Activated gamma-delta T cell (primary cell): ENCODE results near the gene KCTD6.
A peak's percentile ranks its signal among the peaks of the same experiment; 100 is the strongest.

Source experiments
- DNase-seq: peaks from one replicate; lab custom pipeline; 2025; lab: John Stamatoyannopoulos, UW
- total RNA-seq, 2 donors: gene quantifications; one replicate each; lab custom pipeline; 2026; lab: John Stamatoyannopoulos, UW

Gene KCTD6
- total RNA-seq: 13.2 to 16.9 reads per million in 2 donors

GRCh38 chr3:58491506-58492402 lies at the start of gene KCTD6:
Gene KCTD6, plus strand, starts transcription at chr3:58492096. Its CDS starts 6,660 bp downstream, at chr3:58498756.
- peak; percentile 79 for DNase-seq

GRCh38 chr3:58452176-58452575 lies 39.7 kb upstream of the KCTD6 start:
- DNase-seq: no peak

DNA sequence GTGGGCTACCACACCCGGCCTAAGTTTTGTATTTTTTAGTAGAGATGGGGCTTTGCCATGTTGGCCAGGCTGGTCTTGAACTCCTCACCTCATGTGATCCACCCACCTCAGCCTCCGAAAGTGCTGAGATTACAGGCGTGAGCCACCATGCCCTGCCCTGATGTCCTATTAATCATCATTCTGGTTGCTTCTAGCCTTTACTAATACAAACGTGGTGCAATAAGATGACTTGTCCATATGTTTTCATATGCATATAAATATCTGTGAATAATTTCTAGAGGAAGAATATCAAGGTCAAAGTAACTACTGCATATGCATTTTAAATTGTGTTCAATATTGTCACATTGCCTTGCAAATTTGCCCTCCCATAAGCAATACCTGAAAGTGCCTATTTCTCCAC lies 32.7 kb upstream of the KCTD6 start:
- no peak for DNase-seq

GRCh38 chr3:58462829-58463180 lies 29.1 kb upstream of the KCTD6 start:
- DNase-seq: no peak

- DNase-seq: peak; percentile 7
These were observed 28.5 kb upstream of the KCTD6 start for GRCh38 chr3:58463181-58463941.

DNA sequence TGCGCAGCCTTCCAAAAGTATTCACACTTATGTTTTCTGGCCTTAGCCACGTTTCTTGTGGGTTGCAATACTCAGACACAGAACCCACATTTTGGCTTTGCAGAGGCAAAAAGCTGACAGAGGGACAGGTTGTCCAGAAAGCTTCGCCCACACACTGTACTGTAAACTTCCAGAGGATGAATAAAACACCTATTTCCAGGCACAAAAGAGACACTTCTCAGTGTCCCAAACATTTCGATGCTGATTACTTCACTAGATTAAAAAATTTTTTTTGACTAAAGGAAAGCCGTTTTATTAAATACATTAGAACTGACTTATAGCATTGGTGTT lies 28.0 kb upstream of the KCTD6 start:
- no peak for DNase-seq

GRCh38 chr3:58464866-58465265 lies 27.0 kb upstream of the KCTD6 start:
- no peak for DNase-seq

- no peak for DNase-seq
These were observed 24.9 kb upstream of the KCTD6 start for GRCh38 chr3:58466899-58467563.

DNA sequence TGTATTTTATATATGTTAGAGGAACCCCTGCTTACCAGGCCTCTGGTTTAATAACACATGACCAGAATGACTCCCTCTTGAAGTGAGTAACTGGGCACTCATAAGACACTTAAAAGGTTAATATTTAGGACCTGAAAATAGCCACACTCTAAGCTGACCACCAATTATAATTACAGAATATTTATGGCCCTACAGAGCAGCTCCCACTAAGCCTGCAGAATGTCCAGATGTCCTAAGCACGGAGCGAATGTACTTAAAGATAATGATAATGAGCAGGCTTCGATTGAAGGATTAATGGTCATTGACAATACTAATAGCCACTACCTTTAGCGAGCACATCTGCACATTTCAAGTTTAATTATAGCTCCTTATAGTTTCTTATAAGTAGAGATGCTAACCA lies 22.8 kb upstream of the KCTD6 start:
- DNase-seq: no peak

- no peak for DNase-seq
These were observed 21.4 kb upstream of the KCTD6 start for GRCh38 chr3:58470363-58471024.

DNA sequence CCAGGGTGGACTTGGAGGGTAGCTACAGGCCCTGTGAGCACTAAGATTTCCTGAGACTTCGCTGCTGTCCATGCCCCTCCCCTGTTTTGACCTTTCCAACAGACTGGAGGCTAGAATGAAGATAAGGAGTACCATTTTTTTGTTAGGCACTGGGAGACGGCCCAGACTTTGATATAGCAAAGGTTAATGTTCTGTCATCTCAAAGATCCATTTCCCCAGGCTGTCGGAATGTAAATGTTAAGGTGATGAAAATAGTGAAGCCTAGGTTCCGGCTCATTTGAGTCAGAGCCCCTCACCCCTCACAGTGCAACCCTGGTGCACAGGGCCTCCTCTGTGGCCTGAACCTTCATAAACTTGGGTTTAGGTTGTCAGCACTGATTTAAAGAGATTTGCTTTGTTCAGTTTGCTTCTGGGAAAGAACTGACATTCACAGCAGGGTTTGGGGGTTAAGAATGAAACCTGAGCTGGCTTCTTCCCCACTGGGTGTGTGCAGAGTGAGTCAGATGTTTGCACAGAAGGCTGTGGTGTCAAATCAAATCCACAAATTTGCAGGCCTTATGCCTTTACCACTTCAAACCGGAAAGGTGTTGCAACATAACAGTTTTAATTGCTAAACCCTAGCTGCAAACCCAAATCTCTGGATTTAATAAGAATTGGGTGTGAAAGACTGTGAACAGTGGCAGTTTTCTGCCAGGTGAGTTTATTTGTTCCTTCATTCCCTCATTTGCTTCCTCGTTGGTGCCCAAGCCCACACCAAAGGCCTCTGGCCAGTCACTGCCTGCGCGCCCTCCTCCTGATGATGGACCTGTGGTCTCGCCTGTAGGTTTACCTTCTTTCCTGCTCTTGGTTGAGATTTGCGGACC lies 20.6 kb upstream of the KCTD6 start:
- DNase-seq: no peak

DNA sequence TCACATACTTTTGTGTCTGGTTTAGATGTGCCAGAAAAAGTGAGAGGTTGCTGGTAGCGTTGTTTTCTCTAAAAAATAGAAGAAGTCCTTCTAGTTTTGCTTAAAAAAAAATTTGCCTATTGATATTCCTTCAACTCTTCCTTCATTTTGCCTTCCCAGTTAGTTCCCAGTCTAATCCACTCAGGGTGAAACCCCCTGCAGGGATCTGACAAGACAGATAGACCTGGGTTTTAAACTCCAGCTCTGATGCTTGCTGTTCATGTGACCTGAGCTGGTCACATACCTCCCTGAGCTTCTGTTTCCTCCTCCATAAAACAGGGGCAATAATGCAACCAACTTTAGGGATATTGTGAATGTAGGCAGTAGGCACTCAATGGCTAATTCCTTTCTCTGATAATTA lies 18.6 kb upstream of the KCTD6 start:
- no peak for DNase-seq

GRCh38 chr3:58474348-58474911 lies 17.5 kb upstream of the KCTD6 start:
- DNase-seq: no peak

GRCh38 chr3:58474967-58475578 lies 16.8 kb upstream of the KCTD6 start:
- DNase-seq: no peak

DNA sequence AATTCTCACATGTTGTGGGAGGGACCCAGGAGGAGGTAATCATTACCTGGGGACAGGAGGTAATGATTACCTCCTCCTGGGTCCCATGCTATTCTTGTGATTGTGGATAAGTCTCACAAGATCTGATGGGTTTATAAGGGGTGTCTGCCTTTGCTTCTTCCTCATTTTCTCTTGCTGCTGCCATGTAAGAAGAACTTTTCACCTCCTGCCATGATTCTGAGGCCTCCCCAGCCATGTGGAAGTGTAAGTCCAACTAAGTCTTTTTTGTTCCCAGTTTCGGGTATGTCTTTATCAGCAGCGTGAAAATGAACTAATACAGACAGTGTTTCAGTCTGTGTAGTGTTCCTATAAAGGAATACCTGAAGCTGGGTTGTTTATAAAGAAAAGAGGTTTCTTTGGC lies 13.1 kb upstream of the KCTD6 start:
- DNase-seq: no peak

DNA sequence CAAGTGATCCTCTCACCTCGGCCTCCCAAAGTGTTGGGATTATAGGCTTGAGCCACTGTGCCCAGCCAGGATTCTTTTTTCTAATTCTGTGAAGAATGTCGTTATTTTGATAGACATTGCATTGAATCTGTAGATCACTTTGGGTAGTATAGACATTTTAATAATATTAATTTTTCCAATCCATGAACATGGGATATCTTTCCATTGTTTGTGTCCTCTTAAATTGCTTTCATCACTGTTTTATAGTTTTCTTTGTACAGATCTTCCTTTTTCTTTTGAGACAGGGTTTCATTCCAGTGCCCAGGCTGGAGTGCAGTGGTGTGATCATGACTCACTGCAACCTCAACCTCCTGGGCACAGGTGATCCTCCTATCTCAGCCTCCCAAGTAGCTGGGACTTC lies 11.6 kb upstream of the KCTD6 start:
- DNase-seq: no peak

DNA sequence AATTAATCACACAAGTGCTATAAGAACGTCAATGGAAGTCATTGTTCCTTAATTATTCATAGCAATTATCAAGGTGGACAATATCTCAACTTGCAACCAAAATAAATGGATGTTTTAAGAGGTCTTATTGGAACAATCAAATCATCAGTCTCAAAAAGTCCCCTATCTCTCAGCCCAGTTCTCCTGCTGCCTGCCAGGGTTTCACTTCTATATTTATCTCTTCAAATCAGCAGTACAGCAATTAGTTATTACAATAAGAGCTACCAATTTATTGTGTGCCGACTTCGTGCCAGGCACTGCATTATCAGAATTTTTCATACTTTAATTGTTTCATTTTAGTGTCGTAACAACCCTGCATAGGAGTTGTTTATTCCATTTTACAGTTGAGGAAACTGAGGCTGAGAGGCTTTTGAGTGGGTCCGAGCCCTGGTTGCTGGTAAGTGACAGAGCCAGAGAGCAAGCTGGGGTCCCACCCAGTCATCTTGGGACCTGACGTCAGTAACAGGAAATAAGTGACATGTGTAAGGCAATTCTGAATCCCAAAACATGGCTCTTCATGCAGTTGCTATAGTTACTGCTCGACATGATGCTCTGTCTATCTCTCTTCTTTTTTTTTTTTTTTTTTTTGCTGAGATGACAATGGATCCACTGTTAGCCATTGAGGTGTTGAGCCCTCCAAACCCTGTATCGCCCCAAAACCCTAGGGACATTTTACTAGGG lies 8.8 kb upstream of the KCTD6 start:
- no peak for DNase-seq

GRCh38 chr3:58484045-58484721 lies 7.7 kb upstream of the KCTD6 start:
- DNase-seq: no peak

DNA sequence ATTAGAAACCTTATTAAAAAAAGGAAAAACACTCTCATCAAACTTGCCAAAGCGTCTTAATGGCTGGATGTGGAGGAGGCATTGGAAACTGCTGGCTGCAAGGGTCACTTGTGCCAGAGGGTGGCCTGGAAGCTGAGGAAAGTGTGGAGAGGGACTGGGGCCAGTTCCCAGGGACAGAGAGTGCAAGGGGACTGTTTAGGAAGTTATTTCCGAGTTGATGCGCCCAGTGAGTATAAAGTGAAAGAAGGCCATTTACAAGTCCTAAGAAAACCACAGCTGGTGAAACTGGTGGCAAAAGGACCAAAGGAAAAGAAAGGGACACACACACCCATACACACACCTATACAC lies 7.2 kb upstream of the KCTD6 start:
- no peak for DNase-seq
